ENCODE measurements around the gene PPP2R5C. TPM values are rescaled to one million over a fixed set of nuclear protein-coding genes. Genes with fewer than 3 reads are reported as not detected.

The PPP2R5C gene
- polyA plus RNA-seq, 1 donor from 2014 or later: 106 TPM

GRCh38 chr14:101757064-101757838 lies 4.3 kb upstream of the PPP2R5C start:
- Mint-ChIP-seq H3K4me1 (peaks cover under 1 to 5% (median under 1%) of the 10 kb centered on the region in 3 donors), H3K9me3 (peaks cover 1 to 16% (median 4%) of the 10 kb centered on the region in 3 donors), H3K4me3 (peak overlapping the region in 1 of 4 donors; percentile 67), H3K27ac (peak overlapping the region in 1 of 3 donors; percentile 23), H3K36me3 (no peaks in the 10 kb centered on the region), H3K27me3 (peaks cover 12% of the 10 kb centered on the region)

GRCh38 chr14:101757839-101758211 lies 3.7 kb upstream of the PPP2R5C start:
- H3K9me3 Mint-ChIP-seq: peaks cover 0 to 12% (median 4%) of the 10 kb centered on the region in 3 donors
- peaks cover 2 to 10% (median 6%) of the 10 kb centered on the region in 3 donors for H3K4me1 Mint-ChIP-seq
- no peak overlapping the region for H3K27ac Mint-ChIP-seq
- H3K27me3 Mint-ChIP-seq: peaks cover 12% of the 10 kb centered on the region
- peak overlapping the region in 1 of 4 donors; percentile 6 for H3K4me3 Mint-ChIP-seq
- H3K36me3 Mint-ChIP-seq: no peaks in the 10 kb centered on the region

- peak overlapping the region in 1 of 3 donors; percentile 0 for H3K27ac Mint-ChIP-seq
- H3K4me3 Mint-ChIP-seq: no peak overlapping the region
- peaks cover 11% of the 10 kb centered on the region for H3K27me3 Mint-ChIP-seq
- no peaks in the 10 kb centered on the region for H3K36me3 Mint-ChIP-seq
- peaks cover 0 to 4% (median 0%) of the 10 kb centered on the region in 3 donors for H3K9me3 Mint-ChIP-seq
- peaks cover 2 to 12% (median 10%) of the 10 kb centered on the region in 3 donors for H3K4me1 Mint-ChIP-seq
These were observed 2.5 kb upstream of the PPP2R5C start for GRCh38 chr14:101758913-101759593.

GRCh38 chr14:101760138-101761011 lies 1.1 kb upstream of the PPP2R5C start:
- H3K9me3 Mint-ChIP-seq: no peaks in the 10 kb centered on the region
- H3K4me1 Mint-ChIP-seq: peaks cover 4 to 19% (median 18%) of the 10 kb centered on the region in 3 donors
- H3K4me3 Mint-ChIP-seq: peak overlapping the region; percentile 66 to 86 (median 84)
- peak overlapping the region in 2 of 3 donors; percentile 53 to 84 for H3K27ac Mint-ChIP-seq
- peaks cover 7% of the 10 kb centered on the region for H3K27me3 Mint-ChIP-seq
- no peaks in the 10 kb centered on the region for H3K36me3 Mint-ChIP-seq

- peak overlapping the region; percentile 91 to 99 (median 97) for H3K4me3 Mint-ChIP-seq
- H3K27ac Mint-ChIP-seq: peak overlapping the region; percentile 84 to 95 (median 95)
- no peaks in the 10 kb centered on the region for H3K9me3 Mint-ChIP-seq
- H3K4me1 Mint-ChIP-seq: peaks cover 4 to 25% (median 18%) of the 10 kb centered on the region in 3 donors
- no peaks in the 10 kb centered on the region for H3K36me3 Mint-ChIP-seq
- peaks cover 1% of the 10 kb centered on the region for H3K27me3 Mint-ChIP-seq
These were observed 496 bp downstream of the PPP2R5C start for GRCh38 chr14:101761881-101762529.

GRCh38 chr14:101762530-101763101 lies 1.1 kb downstream of the PPP2R5C start:
- peaks cover 4 to 25% (median 18%) of the 10 kb centered on the region in 3 donors for H3K4me1 Mint-ChIP-seq
- H3K36me3 Mint-ChIP-seq: no peaks in the 10 kb centered on the region
- peak overlapping the region; percentile 84 to 95 (median 95) for H3K27ac Mint-ChIP-seq
- no peaks in the 10 kb centered on the region for H3K9me3 Mint-ChIP-seq
- peaks cover 1% of the 10 kb centered on the region for H3K27me3 Mint-ChIP-seq
- peak overlapping the region; percentile 91 to 99 (median 97) for H3K4me3 Mint-ChIP-seq

- Mint-ChIP-seq H3K27me3 (peaks cover 1% of the 10 kb centered on the region), H3K27ac (peak overlapping the region in 1 of 3 donors; percentile 54), H3K4me3 (peak overlapping the region; percentile 10 to 82 (median 66)), H3K36me3 (no peaks in the 10 kb centered on the region), H3K9me3 (no peaks in the 10 kb centered on the region), H3K4me1 (peaks cover 4 to 28% (median 18%) of the 10 kb centered on the region in 3 donors)
These were observed 2.6 kb downstream of the PPP2R5C start for GRCh38 chr14:101763941-101764709.

GRCh38 chr14:101767618-101768362 lies 6.3 kb downstream of the PPP2R5C start:
- peak overlapping the region in 1 of 4 donors; percentile 60 for H3K4me3 Mint-ChIP-seq
- no peak overlapping the region for H3K27ac Mint-ChIP-seq
- no peaks in the 10 kb centered on the region for H3K36me3 Mint-ChIP-seq
- H3K27me3 Mint-ChIP-seq: no peaks in the 10 kb centered on the region
- H3K9me3 Mint-ChIP-seq: no peaks in the 10 kb centered on the region
- peaks cover 5 to 27% (median 11%) of the 10 kb centered on the region in 3 donors for H3K4me1 Mint-ChIP-seq

- H3K36me3 Mint-ChIP-seq: no peaks in the 10 kb centered on the region
- H3K4me3 Mint-ChIP-seq: no peak overlapping the region
- H3K27ac Mint-ChIP-seq: no peak overlapping the region
- H3K27me3 Mint-ChIP-seq: no peaks in the 10 kb centered on the region
- no peaks in the 10 kb centered on the region for H3K9me3 Mint-ChIP-seq
- peaks cover 20 to 28% (median 22%) of the 10 kb centered on the region in 3 donors for H3K4me1 Mint-ChIP-seq
These were observed 8.7 kb downstream of the PPP2R5C start for GRCh38 chr14:101770183-101770582.

- H3K27ac Mint-ChIP-seq: no peak overlapping the region
These were observed 11.3 kb downstream of the PPP2R5C start for GRCh38 chr14:101772770-101773169.

GRCh38 chr14:101773378-101773777 lies 11.9 kb downstream of the PPP2R5C start:
- no peaks in the 10 kb centered on the region for H3K9me3 Mint-ChIP-seq
- H3K4me1 Mint-ChIP-seq: peaks cover 34 to 39% (median 37%) of the 10 kb centered on the region in 3 donors
- H3K27ac Mint-ChIP-seq: peak overlapping the region in 1 of 3 donors; percentile 90
- no peaks in the 10 kb centered on the region for H3K27me3 Mint-ChIP-seq
- peaks cover 4% of the 10 kb centered on the region for H3K36me3 Mint-ChIP-seq
- peak overlapping the region in 1 of 4 donors; percentile 31 for H3K4me3 Mint-ChIP-seq

More at GRCh38 chr14:101772770-101773169, 11.3 kb downstream of the PPP2R5C start:
- Mint-ChIP-seq H3K27me3 (no peaks in the 10 kb centered on the region), H3K36me3 (peaks cover 4% of the 10 kb centered on the region), H3K4me1 (peaks cover 37 to 39% (median 37%) of the 10 kb centered on the region in 3 donors), H3K9me3 (no peaks in the 10 kb centered on the region), H3K4me3 (no peak overlapping the region)

GRCh38 chr14:101774006-101774795 lies 12.7 kb downstream of the PPP2R5C start:
- Mint-ChIP-seq H3K4me1 (peaks cover 34 to 39% (median 37%) of the 10 kb centered on the region in 3 donors), H3K27ac (peak overlapping the region; percentile 34 to 90 (median 69)), H3K27me3 (peaks cover 2% of the 10 kb centered on the region), H3K4me3 (peak overlapping the region in 2 of 4 donors; percentile 68 to 86), H3K36me3 (peaks cover 4% of the 10 kb centered on the region), H3K9me3 (no peaks in the 10 kb centered on the region)

Data from IgD-negative memory B cell (primary cell).